Ascending aorta (tissue), 2 donors: ENCODE measurements around the gene C19orf12. TPM values are rescaled to one million over a fixed set of nuclear protein-coding genes. Genes with fewer than 3 reads are reported as not detected.

Experiments
- DNase-seq, 2 donors: peaks; one replicate each; pipeline ENCODE4 v3.0.0-alpha.2; 2019; ENCODE audit warnings: low spot score in 2 of 2
- H3K27ac ChIP-seq, 2 donors: fragments of 200-600 bp; sonication (generic); one replicate each; pipeline ENCODE4 v1.5.1; 2016 to 2017; ENCODE audit warnings: mild to moderate bottlenecking in 1 of 2
- H3K27me3 ChIP-seq: fragments of 200-600 bp; sonication (generic); one replicate; pipeline ENCODE4 v1.5.1; 2017
- H3K36me3 ChIP-seq, 2 donors: fragments of 200-600 bp; sonication (generic); one replicate each; pipeline ENCODE4 v1.5.1; 2016
- H3K4me1 ChIP-seq, 2 donors: fragments of 200-600 bp; sonication (generic); one replicate each; pipeline ENCODE4 v1.5.1; 2016 to 2017; ENCODE audit warnings: mild to moderate bottlenecking in 1 of 2
- H3K4me3 ChIP-seq, 2 donors: fragments of 200-600 bp; sonication (generic); one replicate each; pipeline ENCODE4 v1.5.1; 2016 to 2017; ENCODE audit warnings: mild to moderate bottlenecking in 1 of 2
- H3K9me3 ChIP-seq, 2 donors: fragments of 200-600 bp; sonication (generic); one replicate each; pipeline ENCODE4 v1.5.1; 2016
- intact Hi-C: fragments of 100-400 bp; cut with DNase I; formaldehyde crosslinking; loops from one replicate; pipeline ENCODE4 v1.15.1; 2023
- total RNA-seq: library from RNA; depleted of rRNA; stranded (reverse); fragments of >200 nt; gene quantifications from one replicate; pipeline ENCODE4 v1.1.0, GENCODE V29; 2016
- TF ChIP-seq, protein P1 (sequence below), 3 experiments: fragments of 200-600 bp in 2 of 3; fragments of 450-650 bp in 1 of 3; sonication (generic) in 2 of 3; IDR thresholded peaks; one replicate each; pipeline ENCODE4 v1.5.1; 2016 to 2019; ENCODE audit warnings: antibody characterized with exemption in 3 of 3, mild to moderate bottlenecking in 1 of 3, moderate library complexity in 1 of 3

Gene C19orf12
- total RNA-seq, 1 donor from 2014 or later = 37.8 TPM

DNA sequence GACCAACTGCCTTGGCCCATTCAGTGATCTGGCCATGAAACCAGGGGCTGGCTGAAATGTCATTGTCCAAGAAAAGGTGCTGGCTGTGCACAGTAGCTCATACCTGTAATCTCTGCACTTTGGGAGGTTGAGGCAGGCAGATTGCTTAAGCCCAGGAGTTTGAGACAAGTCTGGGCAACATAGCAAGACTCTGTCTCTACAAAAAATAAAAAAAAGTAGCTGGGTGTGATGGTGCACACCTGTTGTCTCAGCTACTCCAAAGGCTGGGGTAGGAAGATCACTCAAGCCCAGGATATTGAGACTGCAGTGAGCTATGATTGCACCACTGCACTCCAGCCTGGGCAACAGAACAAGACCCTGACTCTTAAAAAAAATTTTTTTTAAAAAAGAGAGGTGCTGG, 28.6 kb upstream of the C19orf12 start:
- Histone ChIP-seq H3K4me1 (no peaks in the 10 kb centered on the region), H3K27me3 (no peaks in the 10 kb centered on the region), H3K36me3 (no peaks in the 10 kb centered on the region), H3K4me3 (no peak overlapping the region), H3K9me3 (no peaks in the 10 kb centered on the region), H3K27ac (no peak overlapping the region)
- TF ChIP-seq, protein P1, sequence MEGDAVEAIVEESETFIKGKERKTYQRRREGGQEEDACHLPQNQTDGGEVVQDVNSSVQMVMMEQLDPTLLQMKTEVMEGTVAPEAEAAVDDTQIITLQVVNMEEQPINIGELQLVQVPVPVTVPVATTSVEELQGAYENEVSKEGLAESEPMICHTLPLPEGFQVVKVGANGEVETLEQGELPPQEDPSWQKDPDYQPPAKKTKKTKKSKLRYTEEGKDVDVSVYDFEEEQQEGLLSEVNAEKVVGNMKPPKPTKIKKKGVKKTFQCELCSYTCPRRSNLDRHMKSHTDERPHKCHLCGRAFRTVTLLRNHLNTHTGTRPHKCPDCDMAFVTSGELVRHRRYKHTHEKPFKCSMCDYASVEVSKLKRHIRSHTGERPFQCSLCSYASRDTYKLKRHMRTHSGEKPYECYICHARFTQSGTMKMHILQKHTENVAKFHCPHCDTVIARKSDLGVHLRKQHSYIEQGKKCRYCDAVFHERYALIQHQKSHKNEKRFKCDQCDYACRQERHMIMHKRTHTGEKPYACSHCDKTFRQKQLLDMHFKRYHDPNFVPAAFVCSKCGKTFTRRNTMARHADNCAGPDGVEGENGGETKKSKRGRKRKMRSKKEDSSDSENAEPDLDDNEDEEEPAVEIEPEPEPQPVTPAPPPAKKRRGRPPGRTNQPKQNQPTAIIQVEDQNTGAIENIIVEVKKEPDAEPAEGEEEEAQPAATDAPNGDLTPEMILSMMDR (IDR thresholded peaks at IDR 0.05) = no peak
- DNase-seq = no peak
- intact Hi-C loops = no loop called here

DNA sequence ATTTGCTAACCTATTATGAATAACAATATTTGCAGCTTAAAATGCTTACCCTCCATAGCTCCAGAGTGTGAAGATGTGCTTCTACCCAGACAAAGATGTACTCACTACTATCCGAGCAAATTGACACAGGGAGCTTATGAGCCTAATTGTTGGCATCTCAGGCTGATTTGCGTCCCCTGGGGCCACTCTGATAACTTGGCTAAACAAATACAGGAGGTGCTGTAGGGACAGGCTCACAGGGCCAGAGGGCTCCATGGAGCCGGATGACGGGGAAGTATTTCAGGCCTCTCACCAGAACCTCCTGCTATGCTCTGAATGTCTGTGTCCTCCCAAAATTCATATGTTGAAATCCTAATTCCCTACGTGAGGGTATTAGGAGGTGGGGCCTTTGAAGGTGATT, 26.7 kb upstream of the C19orf12 start:
- Histone ChIP-seq H3K27ac (no peak overlapping the region), H3K27me3 (no peaks in the 10 kb centered on the region), H3K4me1 (no peaks in the 10 kb centered on the region), H3K4me3 (no peak overlapping the region), H3K36me3 (no peaks in the 10 kb centered on the region), H3K9me3 (no peaks in the 10 kb centered on the region)
- intact Hi-C loops = no loop called here
- TF ChIP-seq, protein P1 (IDR thresholded peaks at IDR 0.05) = no peak
- no peak for DNase-seq

DNA sequence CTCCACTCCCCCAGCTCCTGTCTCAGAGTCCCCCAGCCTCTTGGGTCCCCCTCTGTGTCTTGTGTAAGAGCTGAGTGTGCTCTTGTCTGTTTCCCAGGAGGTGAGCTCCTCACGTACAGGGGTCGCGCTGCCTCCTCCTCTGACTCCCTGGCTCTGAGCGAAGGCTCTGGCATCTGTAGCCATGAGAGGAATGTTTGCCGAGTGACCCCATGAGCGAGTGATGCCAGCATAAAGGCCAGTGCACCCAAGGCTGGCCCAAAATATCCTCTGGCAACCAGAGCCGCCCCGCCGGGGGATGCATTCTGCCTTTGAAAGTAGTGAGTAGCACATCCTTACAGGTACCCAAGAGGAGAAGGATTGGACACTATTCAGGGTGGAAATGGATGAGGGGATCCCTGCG, 26.2 kb upstream of the C19orf12 start:
- Histone ChIP-seq H3K27ac (no peak overlapping the region), H3K4me1 (no peaks in the 10 kb centered on the region), H3K27me3 (no peaks in the 10 kb centered on the region), H3K4me3 (no peak overlapping the region), H3K9me3 (no peaks in the 10 kb centered on the region), H3K36me3 (no peaks in the 10 kb centered on the region)
- DNase-seq = no peak
- TF ChIP-seq, protein P1 (IDR thresholded peaks at IDR 0.05) = no peak
- intact Hi-C loops = no loop called here

DNA sequence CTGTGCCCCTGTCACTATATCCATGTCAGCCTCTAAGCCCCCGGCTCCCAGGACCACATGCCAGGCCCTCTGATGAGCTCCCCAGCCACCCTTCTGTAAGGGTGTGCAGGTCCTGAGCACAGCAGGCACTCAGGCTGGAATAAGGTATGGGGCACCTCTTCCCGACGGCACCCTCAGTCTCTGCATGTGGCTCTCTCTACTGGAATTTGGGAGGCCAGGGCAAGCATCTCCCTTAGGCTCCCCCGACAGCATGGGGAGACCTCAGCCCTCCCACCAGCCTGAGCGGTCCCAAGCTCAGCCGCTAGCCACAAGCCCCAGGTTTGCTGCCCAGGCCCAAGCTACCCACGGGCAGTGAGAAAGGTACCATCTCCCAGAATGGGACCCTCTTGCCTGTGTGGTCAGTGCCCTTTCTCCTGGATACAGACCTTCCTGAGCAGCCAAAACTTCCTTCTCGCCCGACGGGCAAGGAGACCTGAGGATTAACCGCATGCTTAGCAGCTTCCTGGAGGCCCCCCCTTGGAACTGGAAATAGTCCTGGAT, 22.5 kb upstream of the C19orf12 start:
- intact Hi-C loops = no loop called here
- H3K27me3 ChIP-seq = no peaks in the 10 kb centered on the region
- TF ChIP-seq, protein P1 (IDR thresholded peaks at IDR 0.05) = no peak
- H3K9me3 ChIP-seq = no peaks in the 10 kb centered on the region
- no peaks in the 10 kb centered on the region for H3K4me1 ChIP-seq
- H3K4me3 ChIP-seq = no peak overlapping the region
- H3K36me3 ChIP-seq = no peaks in the 10 kb centered on the region
- H3K27ac ChIP-seq = no peak overlapping the region
- no peak for DNase-seq

DNA sequence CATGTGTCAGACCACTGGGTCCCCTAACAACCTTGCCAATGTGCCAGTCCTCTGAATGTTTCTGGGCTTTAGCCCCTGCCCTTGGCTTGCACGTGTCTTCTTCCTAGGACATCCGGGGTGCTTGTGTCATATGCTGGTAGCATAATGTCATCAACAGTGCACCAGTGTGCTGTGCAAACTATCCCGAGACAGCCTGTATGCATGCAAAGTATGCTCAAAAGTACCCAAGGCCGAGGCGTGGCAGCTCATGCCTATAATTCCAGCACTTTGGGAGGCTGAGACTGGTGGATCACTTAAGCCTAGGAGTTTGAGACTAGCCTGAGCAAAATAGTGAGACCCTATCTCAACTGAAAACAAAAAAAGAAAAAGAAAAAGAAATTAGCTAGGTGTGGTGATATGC, 20.8 kb upstream of the C19orf12 start:
- intact Hi-C loops = no loop called here

More for the DNA sequence above, 20.8 kb upstream of the C19orf12 start:
- TF ChIP-seq, protein P1 (IDR thresholded peaks at IDR 0.05) = no peak
- no peaks in the 10 kb centered on the region for H3K36me3 ChIP-seq
- DNase-seq = no peak
- H3K4me1 ChIP-seq = no peaks in the 10 kb centered on the region
- H3K27ac ChIP-seq = no peak overlapping the region
- H3K4me3 ChIP-seq = no peak overlapping the region
- H3K27me3 ChIP-seq = no peaks in the 10 kb centered on the region
- H3K9me3 ChIP-seq = no peaks in the 10 kb centered on the region
